ENCODE results near the gene RRP36. TPM values are rescaled to one million over a fixed set of nuclear protein-coding genes. Genes with fewer than 3 reads are reported as not detected.

RRP36 gene
- polyA plus RNA-seq, 1 donor from 2014 or later = 79.2 TPM

DNA sequence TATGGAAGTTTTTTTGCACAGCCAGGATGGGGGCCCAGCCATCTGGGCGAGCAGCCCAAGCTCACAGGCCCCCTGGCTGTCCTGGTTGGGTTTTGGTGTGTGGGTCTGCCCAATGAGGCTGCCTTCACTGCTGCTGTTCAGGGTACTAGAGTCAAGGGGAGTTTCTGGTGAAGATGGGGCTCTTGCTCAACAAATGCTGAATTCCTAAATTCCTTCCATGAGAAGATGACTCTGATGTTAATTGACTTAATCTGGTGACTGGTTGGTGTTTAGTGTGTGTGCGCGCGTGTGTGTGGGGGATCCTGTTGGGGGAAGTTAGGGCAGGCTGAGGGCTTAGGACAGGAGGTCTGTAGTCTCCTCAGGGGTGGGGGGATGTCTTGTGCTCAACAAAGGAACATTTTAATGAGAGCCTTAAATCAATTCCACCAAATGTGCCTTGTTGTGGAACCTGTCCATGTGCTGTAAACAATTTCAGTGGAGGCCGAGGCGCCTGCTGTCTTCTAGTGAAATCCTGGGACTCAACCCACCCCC lies 56.6 kb downstream of the RRP36 start:
- Histone ChIP-seq H3K4me2 (ENCODE audit: low read length) (peak overlapping the region; percentile 77), H2AFZ (ENCODE audit: low read depth, low read length) (no peak overlapping the region), H3K4me3 (ENCODE audit: low read length) (peak overlapping the region; percentile 98), H3K9me2 (ENCODE audit: insufficient read depth, low read length) (no peaks in the 10 kb centered on the region), H3K9ac (ENCODE audit: low read length) (peak overlapping the region; percentile 87), H3K27ac (ENCODE audit: low read length) (no peak overlapping the region), H3F3A (ENCODE audit: insufficient read depth, low read length, poor library complexity, severe bottlenecking) (no peaks in the 10 kb centered on the region), H4K20me1 (ENCODE audit: insufficient read depth) (no peaks in the 10 kb centered on the region), H3K27me3 (ENCODE audit: insufficient read depth, low read depth, low read length) (no peaks in the 10 kb centered on the region), H3K79me2 (replicated peaks; ENCODE audit: insufficient read depth, low read length) (peaks cover 31% of the 10 kb centered on the region), H3K36me3 (ENCODE audit: insufficient read depth, low read length) (no peaks in the 10 kb centered on the region), H3K9me3 (ENCODE audit: low read length) (no peaks in the 10 kb centered on the region)
- TF ChIP-seq TAF1 (IDR thresholded peaks at IDR 0.05; ENCODE audit: low read depth) (no peak), RAD21 (conservative IDR thresholded peaks at IDR 0.05) (no peak), EP300 (conservative IDR thresholded peaks at IDR 0.05; ENCODE audit: poor library complexity, severe bottlenecking) (no peak), SMC3 (conservative IDR thresholded peaks at IDR 0.05; ENCODE audit: poor library complexity) (no peak), POLR2AphosphoS5 (IDR thresholded peaks at IDR 0.05) (no peak), MXI1 (conservative IDR thresholded peaks at IDR 0.05; ENCODE audit: poor library complexity, severe bottlenecking) (no peak), REST (IDR thresholded peaks at IDR 0.05; ENCODE audit: borderline replicate concordance) (no peak), EZH2 (IDR thresholded peaks at IDR 0.05; ENCODE audit: borderline replicate concordance, insufficient read depth, low read length, poor library complexity, severe bottlenecking) (no peak)
- TF ChIP-seq, protein P1, sequence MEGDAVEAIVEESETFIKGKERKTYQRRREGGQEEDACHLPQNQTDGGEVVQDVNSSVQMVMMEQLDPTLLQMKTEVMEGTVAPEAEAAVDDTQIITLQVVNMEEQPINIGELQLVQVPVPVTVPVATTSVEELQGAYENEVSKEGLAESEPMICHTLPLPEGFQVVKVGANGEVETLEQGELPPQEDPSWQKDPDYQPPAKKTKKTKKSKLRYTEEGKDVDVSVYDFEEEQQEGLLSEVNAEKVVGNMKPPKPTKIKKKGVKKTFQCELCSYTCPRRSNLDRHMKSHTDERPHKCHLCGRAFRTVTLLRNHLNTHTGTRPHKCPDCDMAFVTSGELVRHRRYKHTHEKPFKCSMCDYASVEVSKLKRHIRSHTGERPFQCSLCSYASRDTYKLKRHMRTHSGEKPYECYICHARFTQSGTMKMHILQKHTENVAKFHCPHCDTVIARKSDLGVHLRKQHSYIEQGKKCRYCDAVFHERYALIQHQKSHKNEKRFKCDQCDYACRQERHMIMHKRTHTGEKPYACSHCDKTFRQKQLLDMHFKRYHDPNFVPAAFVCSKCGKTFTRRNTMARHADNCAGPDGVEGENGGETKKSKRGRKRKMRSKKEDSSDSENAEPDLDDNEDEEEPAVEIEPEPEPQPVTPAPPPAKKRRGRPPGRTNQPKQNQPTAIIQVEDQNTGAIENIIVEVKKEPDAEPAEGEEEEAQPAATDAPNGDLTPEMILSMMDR (IDR thresholded peaks at IDR 0.05; ENCODE audit: poor library complexity, severe bottlenecking) = no peak

GRCh38 chr6:43078691-43079090 lies 57.3 kb downstream of the RRP36 start:
- Histone ChIP-seq H4K20me1 (ENCODE audit: insufficient read depth) (no peaks in the 10 kb centered on the region), H2AFZ (ENCODE audit: low read depth, low read length) (no peak overlapping the region), H3K4me2 (ENCODE audit: low read length) (no peak overlapping the region), H3K9me3 (ENCODE audit: low read length) (no peaks in the 10 kb centered on the region), H3K36me3 (ENCODE audit: insufficient read depth, low read length) (no peaks in the 10 kb centered on the region), H3K9ac (ENCODE audit: low read length) (no peak overlapping the region), H3K27ac (ENCODE audit: low read length) (no peak overlapping the region), H3F3A (ENCODE audit: insufficient read depth, low read length, poor library complexity, severe bottlenecking) (no peaks in the 10 kb centered on the region), H3K9me2 (ENCODE audit: insufficient read depth, low read length) (no peaks in the 10 kb centered on the region), H3K27me3 (ENCODE audit: insufficient read depth, low read depth, low read length) (no peaks in the 10 kb centered on the region), H3K79me2 (replicated peaks; ENCODE audit: insufficient read depth, low read length) (peaks cover 31% of the 10 kb centered on the region), H3K4me3 (ENCODE audit: low read length) (no peak overlapping the region)
- no peak for TF ChIP-seq MXI1 (conservative IDR thresholded peaks at IDR 0.05; ENCODE audit: poor library complexity, severe bottlenecking)

Other genes with a start within 250 kb of the RRP36 start
- gene BICRAL, start 239.6 kb upstream of the RRP36 start, polyA plus RNA-seq = 6.7 and 8.2 TPM in 2 replicates
- gene RPL7L1, start 142.0 kb upstream of the RRP36 start, polyA plus RNA-seq = 84.6 and 88.5 TPM in 2 replicates
- not detected in 2 replicates for gene PTCRA, start 105.6 kb upstream of the RRP36 start, polyA plus RNA-seq
- 26.4 and 37.3 TPM in 2 replicates for gene CNPY3, start 92.1 kb upstream of the RRP36 start, polyA plus RNA-seq
- 0.30 and 0.97 TPM in 2 replicates for gene GNMT, start 60.9 kb upstream of the RRP36 start, polyA plus RNA-seq
- 20.4 and 27.7 TPM in 2 replicates for gene PEX6, start 42.4 kb upstream of the RRP36 start, polyA plus RNA-seq
- gene PPP2R5D, start 37.1 kb upstream of the RRP36 start, polyA plus RNA-seq = 41.1 and 43.7 TPM in 2 replicates
- gene MEA1, start 7.7 kb upstream of the RRP36 start, polyA plus RNA-seq = 115 and 119 TPM in 2 replicates
- gene KLHDC3, start 7.4 kb upstream of the RRP36 start, polyA plus RNA-seq = 232 and 244 TPM in 2 replicates
- 25.7 and 32.2 TPM in 2 replicates for gene CUL7, start 32.2 kb downstream of the RRP36 start, polyA plus RNA-seq
- 17.2 and 22.5 TPM in 2 replicates for gene MRPL2, start 37.8 kb downstream of the RRP36 start, polyA plus RNA-seq
- gene KLC4, start 38.0 kb downstream of the RRP36 start, polyA plus RNA-seq = 74.0 and 75.3 TPM in 2 replicates
- gene PTK7, start 54.7 kb downstream of the RRP36 start, polyA plus RNA-seq = 32.5 and 47.4 TPM in 2 replicates
- 24.8 and 28.9 TPM in 2 replicates for gene SRF, start 149.6 kb downstream of the RRP36 start, polyA plus RNA-seq
- 65.0 and 79.0 TPM in 2 replicates for gene CUL9, start 160.6 kb downstream of the RRP36 start, polyA plus RNA-seq
- gene DNPH1, start 207.9 kb downstream of the RRP36 start, polyA plus RNA-seq = 48.3 and 65.5 TPM in 2 replicates
- 4.2 and 6.8 TPM in 2 replicates for gene TTBK1, start 221.9 kb downstream of the RRP36 start, polyA plus RNA-seq

All from neural cell (in vitro differentiated cells).